GM13976 (cell line): ENCODE results near the gene EFNA1.
"Not testable (repeated sequence)": the region's sequence is repeated elsewhere in the genome, so short reads cannot be mapped to it uniquely, and the experiment has no call there.

Experiments used
- DNase-seq: peaks from one replicate; pipeline ENCODE4 v3.0.0; 2012; ENCODE audit warnings: low spot score
- CTCF ChIP-seq: IDR thresholded peaks from 2 replicates; pipeline ENCODE4 v1.5.1; 2012; ENCODE audit warnings: borderline replicate concordance, mild to moderate bottlenecking; ENCODE audit not compliant: insufficient read depth; ENCODE audit errors: extremely low read depth, missing control alignments, control extremely low read depth
- in situ Hi-C: fragments of 300-500 bp; cut with MboI; formaldehyde crosslinking; loops from one replicate; pipeline ENCODE4 v1.12.0; 2022; ENCODE audit warnings: low sequenced_read_pairs, mixed read lengths, inconsistent platforms; ENCODE audit not compliant: unreplicated experiment

EFNA1 gene

DNA sequence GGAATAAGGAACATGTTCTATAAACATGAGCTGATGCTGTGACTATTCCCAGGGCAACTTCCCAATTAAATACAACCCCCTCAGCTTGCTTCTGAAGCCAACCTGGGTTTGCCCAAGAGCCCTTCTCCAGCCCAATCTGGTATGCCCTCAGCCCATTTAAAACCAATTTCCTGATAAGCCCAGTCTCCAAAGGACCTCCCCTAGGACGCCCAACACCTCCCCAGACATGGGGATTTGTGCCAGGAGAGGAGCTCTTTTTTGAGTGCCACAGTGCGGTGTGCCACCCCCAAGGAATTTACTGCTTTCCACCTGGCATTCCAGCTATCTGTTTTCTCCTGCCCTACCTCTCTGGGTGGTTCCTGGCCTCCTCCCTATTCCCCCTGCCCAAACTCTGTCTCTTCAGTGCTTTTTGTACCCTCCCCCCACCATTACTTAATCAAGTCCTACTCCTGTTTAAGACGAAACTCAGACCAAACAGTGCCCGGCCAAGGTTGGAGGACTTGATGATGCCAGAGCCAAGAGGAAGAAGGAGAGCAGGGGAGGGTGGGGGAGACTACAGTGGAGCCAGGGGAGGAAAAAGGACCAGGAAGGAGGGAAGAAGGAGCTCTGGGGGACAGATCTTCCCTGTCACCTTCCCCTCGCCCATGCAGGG lies 11.4 kb upstream of the EFNA1 start:
- in situ Hi-C loops, result no loop called here
- no peak for DNase-seq
- TF ChIP-seq CTCF, result no peak

DNA sequence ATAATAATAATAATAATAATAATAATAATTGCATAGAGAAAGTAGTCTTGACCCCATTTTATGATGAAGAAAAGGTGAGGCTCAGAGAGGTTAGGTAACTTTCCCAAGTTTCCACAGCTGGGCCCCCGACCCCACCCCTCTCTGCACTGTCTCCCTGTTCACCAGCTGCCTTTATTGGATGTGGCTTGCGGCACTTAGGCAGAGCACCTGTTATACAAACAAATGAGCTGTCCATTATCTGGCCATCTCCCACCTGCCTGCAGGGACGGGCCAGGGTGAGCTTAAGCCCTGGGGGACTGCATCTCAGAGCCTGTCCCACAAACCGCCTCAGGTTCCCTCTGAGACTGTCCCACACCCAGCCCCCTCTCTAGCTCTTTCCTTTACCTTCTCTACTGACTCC lies 10.1 kb upstream of the EFNA1 start:
- DNase-seq, result no peak
- in situ Hi-C loops, result no loop called here
- TF ChIP-seq CTCF, result no peak

- in situ Hi-C loops, DNase-seq: not testable (repeated sequence)
Measured at GRCh38 chr1:155118090-155118489, 9.6 kb upstream of the EFNA1 start.

DNA sequence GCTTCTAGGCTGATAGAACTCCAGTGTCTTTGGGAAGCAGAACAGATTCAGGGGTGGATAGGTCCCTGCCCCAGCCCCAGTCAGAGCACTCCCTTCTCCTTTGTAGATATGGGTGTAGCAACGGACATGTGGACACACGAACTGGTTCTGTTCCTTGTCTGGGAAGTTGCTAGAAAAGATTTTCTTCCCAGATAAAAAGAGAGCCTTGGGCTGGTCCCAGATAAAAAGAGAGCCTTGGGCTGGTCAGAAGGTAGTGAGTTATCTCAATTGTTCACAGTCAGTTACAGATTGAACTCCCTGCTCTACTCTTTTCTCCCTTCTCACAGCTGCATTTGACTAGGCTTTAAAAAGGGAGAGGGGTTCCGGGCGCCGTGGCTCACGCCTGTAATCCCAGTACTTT lies 7.4 kb upstream of the EFNA1 start:
- TF ChIP-seq CTCF, result no peak
- no peak for DNase-seq
- in situ Hi-C loops, result no loop called here

GRCh38 chr1:155121249-155121648 lies 6.4 kb upstream of the EFNA1 start:
- no peak for DNase-seq
- TF ChIP-seq CTCF, result no peak
- in situ Hi-C loops, result no loop called here

DNA sequence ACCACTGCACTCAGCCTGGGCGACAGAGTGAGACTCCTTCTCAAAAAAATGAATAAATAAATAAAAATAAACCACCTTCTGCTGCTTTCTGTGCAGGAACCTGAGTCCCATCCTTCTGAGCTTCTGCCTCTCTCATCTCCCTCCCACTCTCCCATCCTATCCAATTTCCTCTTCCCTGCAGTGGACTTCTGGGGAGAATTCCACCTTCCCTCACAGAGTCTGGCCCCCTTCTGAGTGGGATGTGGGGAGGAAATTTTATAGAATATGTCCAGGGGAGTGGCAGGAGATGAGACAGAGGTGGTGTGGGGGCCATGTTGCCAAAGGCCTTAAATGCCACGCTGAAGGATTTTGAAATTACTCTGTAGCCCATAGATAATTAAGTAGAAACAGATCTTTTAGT lies 5.4 kb upstream of the EFNA1 start:
- no peak for TF ChIP-seq CTCF
- in situ Hi-C loops, result no loop called here
- no peak for DNase-seq

DNA sequence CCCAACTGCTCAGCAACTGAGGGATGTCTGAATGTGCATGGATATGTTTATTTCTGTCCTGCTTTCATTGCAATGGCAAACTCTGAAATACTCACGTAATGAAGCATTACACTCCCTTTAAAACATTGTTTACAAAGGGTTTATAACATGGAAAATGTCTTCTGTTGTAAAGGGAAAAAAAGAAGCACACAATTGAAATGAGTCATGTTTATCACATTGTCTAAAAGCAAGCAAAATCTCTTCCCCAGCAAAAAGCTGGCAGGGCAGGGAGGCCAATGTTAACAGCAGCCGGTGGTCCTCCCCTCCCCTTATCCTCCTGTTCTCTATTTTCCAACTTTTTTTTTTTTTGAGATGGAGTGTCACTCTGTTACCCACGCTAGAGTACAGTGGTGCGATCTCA lies 3.9 kb upstream of the EFNA1 start:
- DNase-seq, result no peak
- in situ Hi-C loops, result no loop called here
- TF ChIP-seq CTCF, result no peak
